SH-SY5Y (cell line): ENCODE results near the gene ARID2.

ENCODE experiments used
- GATA2 ChIP-seq: IDR thresholded peaks from 2 replicates; pipeline ENCODE4 v1.6.1; 2011; ENCODE audit warnings: mild to moderate bottlenecking, low read depth, low read length
- GATA3 ChIP-seq: IDR thresholded peaks from 2 replicates; pipeline ENCODE4 v1.6.1; 2011; ENCODE audit warnings: low read depth, mild to moderate bottlenecking, low read length, moderate library complexity

- TF ChIP-seq GATA2 (no peak), GATA3 (no peak)
These were observed 149.2 kb downstream of the ARID2 start for GRCh38 chr12:45878630-45879255.
